ENCODE measurements around the gene NPFF.
"Not testable (repeated sequence)": the region's sequence is repeated elsewhere in the genome, so short reads cannot be mapped to it uniquely, and the experiment has no call there.

NPFF gene

GRCh38 chr12:53497461-53497860, 9.8 kb downstream of the NPFF start:
- no peak for FAIRE-seq

GRCh38 chr12:53496752-53497032, 10.6 kb downstream of the NPFF start:
- no peak for FAIRE-seq
- DNase-seq (ENCODE audit: low spot score): no peak

More at GRCh38 chr12:53497461-53497860, 9.8 kb downstream of the NPFF start:
- DNase-seq (ENCODE audit: low spot score): no peak

DNA sequence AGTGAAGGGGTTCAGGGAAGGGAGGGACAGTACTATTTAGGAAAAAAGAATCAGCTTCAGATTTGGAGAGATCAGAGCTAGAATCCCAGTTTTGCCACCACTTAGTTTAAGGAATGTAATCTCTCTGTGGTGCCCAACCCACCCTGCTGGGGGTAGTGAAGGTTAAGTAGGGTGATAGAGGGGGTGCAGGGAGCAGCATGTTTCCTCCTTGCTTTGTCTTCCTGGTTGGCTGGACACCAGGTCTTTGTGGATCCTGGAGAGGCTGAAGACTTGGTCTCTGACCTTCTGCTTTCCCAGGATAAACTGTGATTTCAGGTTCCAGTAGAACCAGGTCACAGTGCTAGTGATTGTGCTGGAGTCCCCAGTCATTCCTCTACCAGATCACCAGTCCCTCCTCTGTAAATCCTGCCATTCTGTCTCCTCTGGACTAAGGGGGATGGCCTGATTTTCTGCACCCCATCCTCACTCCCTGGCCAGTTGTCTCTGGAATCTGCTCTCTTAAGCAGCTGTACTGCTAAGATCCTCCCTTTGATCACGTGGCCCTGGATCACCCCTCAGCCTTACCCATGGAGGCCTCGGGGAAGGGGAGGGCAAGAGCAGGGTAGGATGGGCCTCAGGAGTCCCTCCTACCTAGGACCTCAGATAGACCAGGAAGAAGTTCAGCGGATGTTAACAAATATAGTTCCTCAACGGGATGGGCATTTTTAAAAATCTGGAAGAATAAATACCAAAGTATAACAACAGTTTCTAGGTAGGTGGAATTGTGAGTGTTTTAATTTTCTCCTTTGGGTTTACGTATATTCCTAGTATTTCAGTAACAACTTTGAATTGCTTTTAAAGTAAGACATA, 11.2 kb downstream of the NPFF start:
- DNase-seq (ENCODE audit: low spot score) (no peak), FAIRE-seq (no peak)

DNA sequence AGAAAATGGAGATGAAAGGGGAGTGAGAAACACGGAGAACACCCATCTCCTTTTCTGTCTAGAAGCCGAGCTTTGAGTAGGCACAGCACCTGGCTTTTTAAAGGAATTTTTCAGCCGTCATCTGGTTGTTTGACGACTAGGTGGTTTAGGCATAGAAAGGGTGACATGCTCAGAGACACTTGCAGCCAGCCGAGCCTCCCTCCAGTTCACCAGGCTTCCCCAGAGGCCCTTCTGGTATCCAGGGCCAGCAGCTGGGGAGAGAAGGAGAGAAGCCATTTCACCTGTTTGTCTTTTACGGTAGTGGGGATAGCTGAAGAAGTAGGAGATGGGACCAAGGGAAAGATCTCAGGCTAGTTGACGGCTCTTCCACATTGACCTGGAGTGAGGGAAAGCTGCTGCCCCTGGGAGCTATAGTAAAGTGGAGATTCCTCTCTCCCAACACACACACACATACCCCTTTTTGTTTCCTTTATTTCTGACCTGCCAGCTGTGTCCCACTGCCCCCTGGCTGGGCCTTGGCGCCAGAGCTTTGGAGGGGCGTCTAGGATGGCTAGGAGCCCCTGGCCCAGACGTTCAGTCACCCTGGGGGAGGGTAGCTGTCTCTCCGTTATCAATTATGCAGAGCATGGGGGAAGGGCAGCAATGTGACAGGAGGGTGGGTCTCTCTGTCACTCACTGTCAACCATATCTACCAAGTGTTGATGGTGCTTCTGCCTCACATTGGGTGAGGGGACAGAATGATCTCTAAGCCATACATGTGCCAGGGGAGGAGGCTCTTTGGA, 13.5 kb downstream of the NPFF start:
- DNase-seq (ENCODE audit: low spot score): no peak
- no peak for FAIRE-seq

GRCh38 chr12:53492830-53493609, 14.3 kb downstream of the NPFF start:
- peak; percentile 60 for DNase-seq (ENCODE audit: low spot score)
- FAIRE-seq: no peak

DNA sequence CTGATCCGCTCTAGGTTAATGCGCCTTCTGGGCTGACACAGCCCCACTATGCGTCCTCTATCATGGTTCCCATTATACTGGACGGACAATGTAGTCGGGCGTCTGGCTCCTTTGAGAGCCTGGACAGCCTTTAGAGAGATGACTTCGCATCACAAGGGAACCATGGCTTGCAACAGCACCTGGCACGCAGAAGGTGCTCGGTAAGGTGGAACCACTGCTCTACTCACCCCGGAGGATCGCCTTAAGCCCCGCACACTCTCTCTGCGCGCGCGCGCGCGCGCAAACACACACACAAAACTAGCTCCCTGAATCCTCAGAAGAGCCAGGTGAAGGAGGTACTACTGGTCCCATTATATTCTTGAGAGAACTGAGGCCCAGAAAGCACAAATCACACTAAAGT, 15.1 kb downstream of the NPFF start:
- FAIRE-seq: no peak

GRCh38 chr12:53489242-53489864, 17.9 kb downstream of the NPFF start:
- peak; percentile 17 for DNase-seq (ENCODE audit: low spot score)
- peak; percentile 55 for FAIRE-seq

More for the DNA sequence above, 15.1 kb downstream of the NPFF start:
- DNase-seq (ENCODE audit: low spot score): no peak

DNA sequence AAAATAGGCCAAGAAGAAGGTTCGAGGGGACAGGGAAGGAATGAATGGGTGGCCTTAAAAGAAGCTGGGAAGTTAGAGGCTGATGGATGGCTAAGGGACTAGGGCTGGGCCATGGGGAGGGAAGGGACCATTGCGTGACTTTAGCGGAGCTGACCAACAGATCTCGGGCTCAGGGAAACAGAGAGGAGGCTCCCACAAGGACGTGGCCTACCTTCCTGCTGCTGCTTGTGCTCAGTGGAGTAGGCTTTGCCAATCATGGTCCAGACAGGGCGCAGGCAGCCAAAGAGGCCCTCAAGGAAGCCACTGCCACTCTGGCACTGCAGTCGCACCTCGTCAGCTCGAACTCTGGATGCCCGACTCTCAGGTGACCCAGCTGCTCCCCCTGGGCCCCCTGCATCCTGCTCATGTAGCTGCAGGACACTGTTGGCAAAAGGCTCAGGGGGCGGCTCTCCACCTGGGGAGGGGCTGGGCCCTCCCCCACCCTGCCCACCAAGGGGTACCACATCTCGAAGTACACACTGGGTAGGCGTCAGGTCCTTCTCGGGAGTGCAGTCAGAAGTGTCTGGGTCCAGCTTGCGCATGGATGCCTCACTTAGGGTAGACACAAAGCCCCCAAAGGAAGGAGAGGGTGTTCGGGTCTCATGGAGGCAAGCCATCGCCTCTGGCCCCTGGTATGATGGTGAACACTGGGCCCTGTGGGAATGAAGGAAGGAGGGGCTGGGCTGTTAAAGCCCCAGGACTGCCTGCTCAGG, 20.4 kb downstream of the NPFF start:
- FAIRE-seq: no peak

DNA sequence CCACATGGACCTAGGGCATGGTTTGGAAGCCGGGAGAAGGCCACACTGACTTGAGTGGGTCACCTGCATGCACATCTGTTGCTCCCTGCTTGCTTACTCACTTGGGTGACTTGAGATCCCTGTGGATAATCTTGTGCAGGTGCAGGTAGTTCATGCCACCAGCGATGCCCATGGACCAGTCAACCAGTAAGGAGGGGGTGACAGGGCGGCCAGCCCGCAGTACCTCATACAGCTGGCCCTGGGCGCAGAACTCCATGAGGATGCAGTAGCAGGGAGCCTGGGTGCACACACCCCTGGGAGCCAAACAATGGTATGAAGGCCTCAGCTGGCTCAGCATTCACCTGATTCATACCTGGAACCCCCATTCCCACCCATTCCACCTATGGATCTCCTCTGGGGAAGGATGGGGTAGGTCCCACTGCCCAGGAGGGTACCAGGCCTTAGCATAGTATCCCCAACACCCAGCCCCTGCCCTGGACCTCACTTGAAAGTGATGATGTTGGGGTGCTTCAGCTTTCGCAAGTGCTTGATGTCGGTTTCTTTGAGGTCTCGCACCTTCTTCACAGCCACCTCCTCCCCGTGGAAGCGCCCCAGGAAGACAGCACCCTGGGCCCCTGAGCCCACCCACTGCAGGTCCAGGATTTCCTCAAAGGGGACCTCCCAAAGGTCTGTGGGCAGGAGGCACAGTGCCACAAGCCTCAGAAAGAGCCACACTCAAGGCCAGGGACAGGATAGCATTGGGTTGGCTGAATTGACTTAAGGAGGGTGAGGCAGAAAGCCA, 21.1 kb downstream of the NPFF start:
- no peak for DNase-seq (ENCODE audit: low spot score)

More for the DNA sequence above, 20.4 kb downstream of the NPFF start:
- no peak for DNase-seq (ENCODE audit: low spot score)

DNA sequence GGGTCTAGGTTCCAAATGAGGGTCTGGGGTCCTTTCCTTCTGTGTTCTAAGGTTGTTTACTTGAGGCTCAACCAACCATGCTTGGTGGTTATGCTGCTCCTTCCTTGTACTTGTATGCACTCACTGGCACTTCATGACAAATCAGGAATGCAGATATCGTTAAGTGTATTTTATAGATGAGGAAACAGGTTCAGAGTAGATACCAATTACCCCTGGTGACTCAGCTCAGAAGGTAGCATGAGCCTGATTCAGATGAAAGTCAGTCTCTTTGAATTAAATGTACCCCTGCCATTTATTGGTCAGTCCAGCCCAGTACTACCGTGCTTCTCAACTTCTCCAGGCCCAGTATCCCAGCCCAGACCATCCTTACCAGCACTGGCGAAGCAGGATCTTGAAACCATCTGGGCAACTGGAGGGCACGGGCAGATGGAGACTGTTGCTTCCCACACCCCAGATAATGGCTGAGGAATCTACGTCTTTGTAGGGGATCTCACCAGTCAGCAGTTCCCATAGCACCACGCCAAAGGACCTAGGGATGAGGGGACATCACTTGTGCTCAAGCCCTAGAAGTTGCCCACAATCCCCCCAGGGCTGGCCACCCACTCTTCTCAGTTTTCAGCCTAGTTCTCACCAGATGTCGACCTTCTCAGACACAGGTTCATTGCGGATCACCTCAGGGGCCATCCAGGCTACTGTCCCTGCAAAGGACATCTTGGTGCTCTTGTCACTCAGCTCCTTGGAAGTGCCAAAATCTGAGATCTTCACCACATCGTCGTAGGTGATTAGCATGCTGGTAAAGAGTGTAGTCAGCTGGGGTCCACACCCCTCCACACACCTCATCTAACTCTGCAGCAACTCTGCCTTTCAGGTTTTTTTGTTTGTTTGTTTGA, 22.4 kb downstream of the NPFF start:
- no peak for FAIRE-seq
- DNase-seq (ENCODE audit: low spot score): no peak

More for the DNA sequence above, 21.1 kb downstream of the NPFF start:
- no peak for FAIRE-seq

DNA sequence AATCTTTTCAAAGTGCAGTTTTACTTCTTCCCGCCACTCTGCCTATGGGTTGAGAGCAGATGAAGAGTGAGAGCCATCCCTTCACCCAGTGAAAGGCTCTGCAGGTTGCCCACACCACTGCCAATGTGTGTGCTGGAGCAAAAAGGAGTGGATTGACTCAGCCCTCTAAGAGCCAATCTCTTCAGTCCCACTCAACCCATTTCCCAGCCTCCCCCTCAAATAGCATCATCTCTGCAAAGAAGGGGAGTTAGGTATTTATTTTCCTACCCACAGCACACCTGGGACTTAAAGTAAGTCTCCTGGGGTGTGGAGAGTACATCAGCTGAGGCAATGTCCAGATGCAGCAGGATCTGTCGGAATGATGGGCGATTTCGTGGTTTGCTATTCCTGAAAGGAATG, 23.3 kb downstream of the NPFF start:
- no peak for FAIRE-seq

DNA sequence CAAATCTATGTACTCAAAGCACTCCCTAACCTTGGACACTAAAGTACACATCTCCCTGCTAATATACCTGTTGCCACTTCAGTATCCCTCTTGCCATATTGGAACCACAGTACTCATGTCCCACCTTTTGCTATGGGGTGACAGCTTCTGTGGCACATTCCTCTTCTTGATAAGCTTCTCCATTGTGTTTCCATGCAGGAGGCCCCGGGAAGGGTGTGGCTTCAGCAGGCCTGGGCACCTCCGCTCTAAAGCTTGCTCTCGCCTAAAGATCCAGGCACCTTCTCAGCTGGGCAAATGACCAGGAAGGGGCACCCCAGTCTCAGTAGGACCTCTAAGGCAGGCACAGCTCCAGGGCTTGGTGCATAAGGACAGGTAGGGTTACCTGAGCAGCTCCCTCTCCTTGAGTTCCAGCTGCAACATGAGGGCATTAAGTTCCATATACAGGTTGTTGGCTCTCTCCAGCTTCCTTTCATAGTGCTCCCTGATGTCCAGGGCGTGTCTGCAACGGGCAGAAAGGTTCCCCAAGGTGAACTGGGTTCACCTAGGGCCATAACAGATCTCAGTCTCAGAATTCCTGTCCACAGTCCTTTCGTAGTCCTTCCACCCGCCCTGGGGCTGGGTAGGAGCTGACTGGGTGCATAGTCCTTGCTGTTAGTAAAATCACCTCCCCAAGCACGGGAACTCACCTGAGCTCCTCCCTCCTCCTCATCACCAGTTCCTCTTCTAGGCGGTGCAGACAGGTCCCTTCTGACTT, 23.9 kb downstream of the NPFF start:
- DNase-seq (ENCODE audit: low spot score) (no peak), FAIRE-seq (no peak)

More for the DNA sequence above, 23.3 kb downstream of the NPFF start:
- no peak for DNase-seq (ENCODE audit: low spot score)

- FAIRE-seq (no peak), DNase-seq (ENCODE audit: low spot score) (no peak)
These were observed 24.6 kb downstream of the NPFF start for GRCh38 chr12:53482626-53483168.

GRCh38 chr12:53481939-53482586, 25.2 kb downstream of the NPFF start:
- no peak for FAIRE-seq

DNA sequence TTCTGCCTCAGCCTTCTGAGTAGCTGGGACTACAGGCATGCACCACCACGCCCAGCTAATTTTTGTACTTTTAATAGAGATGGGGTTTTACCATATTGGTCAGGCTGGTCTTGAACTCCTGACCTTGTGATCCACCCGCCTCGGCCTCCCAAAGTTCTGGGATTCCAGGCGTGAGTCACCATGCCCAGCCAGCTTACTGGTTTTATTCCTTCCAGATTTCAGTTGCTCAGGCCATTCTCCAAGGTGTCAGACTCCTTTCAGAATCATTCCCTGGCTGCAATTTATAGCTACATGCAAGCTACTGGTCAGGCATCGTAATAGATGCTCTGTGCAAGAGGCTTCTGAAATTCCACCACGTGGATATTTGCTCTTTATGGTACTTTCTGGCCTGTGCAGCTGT, 25.8 kb downstream of the NPFF start:
- not testable (repeated sequence) for FAIRE-seq; DNase-seq (ENCODE audit: low spot score)

More at GRCh38 chr12:53481939-53482586, 25.2 kb downstream of the NPFF start:
- no peak for DNase-seq (ENCODE audit: low spot score)

DNA sequence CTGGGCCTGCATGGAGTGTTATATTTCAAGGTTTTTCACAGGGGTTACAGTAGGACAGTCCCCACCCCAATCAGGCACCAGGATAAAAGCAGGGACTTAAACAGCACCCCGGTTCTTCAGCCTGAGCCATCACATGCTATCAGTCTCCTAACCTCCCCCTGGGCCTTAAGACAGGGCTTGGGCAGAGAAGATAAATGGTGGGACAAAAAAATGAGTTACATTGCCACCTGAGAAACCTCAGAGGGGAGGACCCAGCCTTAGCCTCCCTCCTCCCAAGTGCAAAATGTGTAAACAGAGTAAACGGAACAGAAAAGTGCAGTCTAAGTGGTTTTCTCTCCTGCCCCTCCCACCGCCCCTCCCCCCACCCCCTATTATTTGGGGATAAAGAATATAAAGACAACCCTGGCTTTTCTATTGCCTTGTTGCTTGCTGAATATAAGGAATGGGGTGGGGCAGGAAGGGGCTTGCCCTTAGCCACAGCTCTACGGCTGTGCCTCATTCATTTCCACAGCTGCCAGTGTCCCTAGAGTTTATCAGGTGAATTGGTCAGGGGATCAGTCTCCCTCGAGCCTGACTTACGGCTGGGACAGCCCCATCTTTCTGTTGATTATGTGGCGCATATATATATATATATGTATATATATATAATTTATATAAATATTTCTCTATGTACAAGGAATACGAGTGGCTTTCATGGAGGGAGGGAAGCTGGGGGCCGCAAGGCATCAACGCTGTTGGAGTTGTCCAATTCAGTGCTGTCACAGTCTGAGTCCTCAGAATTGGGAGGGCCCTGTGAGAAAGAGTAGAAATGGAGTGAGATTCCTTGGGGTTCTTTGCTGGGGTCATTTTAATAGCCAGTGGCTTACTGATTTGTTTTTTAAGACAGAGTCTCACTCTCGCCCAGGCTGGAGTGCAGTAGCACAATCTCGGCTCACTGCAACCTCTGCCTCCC, 26.5 kb downstream of the NPFF start:
- FAIRE-seq (no peak), DNase-seq (ENCODE audit: low spot score) (no peak)

Data from RCC 7860 (cell line).